ENCODE results near the gene TNFSF10. TPM values are rescaled to one million over a fixed set of nuclear protein-coding genes. Genes with fewer than 3 reads are reported as not detected.

TNFSF10 gene
- total and polyA plus RNA-seq, 9 of the 15 experiments (the other 6 are each of a cell fraction or from before 2014, with no cell fraction given) = 0.07 to 1.3 (median 0.27) TPM; not detected in 1

GRCh38 chr3:172466553-172467130 is 56.6 kb downstream of the TNFSF10 start (continued):
- no peak for TF ChIP-seq ZNF592 (IDR thresholded peaks at IDR 0.05)

DNA sequence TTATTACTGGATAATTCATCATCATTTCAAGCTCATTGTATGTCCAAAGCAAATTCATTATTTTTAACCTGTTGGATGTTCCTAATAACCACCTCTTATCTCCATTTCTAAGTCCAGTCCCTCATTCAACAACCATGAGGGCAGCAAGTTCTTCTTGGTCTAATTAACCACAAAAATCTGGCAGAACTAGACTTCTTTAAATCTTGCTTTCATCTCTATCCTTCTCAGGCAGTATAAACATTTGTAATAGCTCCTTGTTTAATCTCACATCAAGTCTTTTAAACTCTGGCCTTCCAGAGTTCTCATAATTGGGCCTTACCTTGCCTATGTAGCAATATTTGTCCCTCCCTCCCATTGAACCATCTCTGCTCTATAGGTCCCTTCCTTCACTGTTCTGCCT is 57.9 kb downstream of the TNFSF10 start:
- POLR2A ChIA-PET = interaction anchor here (0.7 to 1.2 kb wide), 2 partner anchors 9 to 198 kb away, joined by 3 read pairs; no protein-coding TSS in a partner anchor
- Histone ChIP-seq H3K79me2 (ENCODE audit: control insufficient read depth, insufficient read depth, low read length) (no peaks in the 10 kb centered on the region), H3K4me2 (ENCODE audit: insufficient read depth, low read length) (no peak overlapping the region), H3K4me1 (replicated peaks in 1 of 2; ENCODE audit: control insufficient read depth in 2 of 2, insufficient read depth in 2 of 2, low read length in 2 of 2) (no peaks in the 10 kb centered on the region), H3K4me3 (no peak overlapping the region), H3K9me3 (replicated peaks; ENCODE audit: control insufficient read depth, insufficient read depth, low read depth, low read length) (no peaks in the 10 kb centered on the region), H3K27ac (ENCODE audit: extremely low read depth, low read depth, low read length) (no peak overlapping the region), H2AFZ (ENCODE audit: low read depth, low read length) (no peak overlapping the region), H3K9me1 (ENCODE audit: control insufficient read depth, insufficient read depth, low read length) (no peaks in the 10 kb centered on the region), H3K9ac (ENCODE audit: insufficient read depth in 1 of 2, low read depth in 2 of 2, low read length in 2 of 2) (no peak overlapping the region), H3K36me3 (ENCODE audit: control insufficient read depth, insufficient read depth, low read length) (no peaks in the 10 kb centered on the region), H4K20me1 (replicated peaks; ENCODE audit: control insufficient read depth, insufficient read depth, low read length) (no peaks in the 10 kb centered on the region), H3K27me3 (ENCODE audit: control insufficient read depth in 2 of 2, insufficient read depth in 2 of 2, low read length in 2 of 2) (peaks cover 10 to 12% of the 10 kb centered on the region in 2 experiments; a peak in 3 of 5 replicates)
- no TSS peak for BruUV-seq (replicated peaks)
- FAIRE-seq (no peak), ATAC-seq (no peak), DNase-seq (ENCODE audit: extremely low read depth in 1 of 4, low spot score in 3 of 4) (no peak)
- in situ Hi-C loops (cut with MboI) (no loop called here), intact Hi-C loops (cut with micrococcal nuclease) (no loop called here)
- CTCF ChIA-PET (ENCODE audit: low intra/inter-chr PET ratio) = no interaction called here
- no peak for TF ChIP-seq HNRNPLL (IDR thresholded peaks at IDR 0.05; ENCODE audit: low read depth, low read length, poor library complexity, severe bottlenecking)
- TF ChIP-seq DMBX1 (CRISPR knock-in tag; IDR thresholded peaks at IDR 0.05; ENCODE audit: borderline replicate concordance) = no peak
- TF ChIP-seq ZC3H11A (IDR thresholded peaks at IDR 0.05; ENCODE audit: low read depth, low read length) = no peak
- TF ChIP-seq TFAM (CRISPR knock-in tag; conservative IDR thresholded peaks at IDR 0.05) = no peak
- TF ChIP-seq, protein P1, sequence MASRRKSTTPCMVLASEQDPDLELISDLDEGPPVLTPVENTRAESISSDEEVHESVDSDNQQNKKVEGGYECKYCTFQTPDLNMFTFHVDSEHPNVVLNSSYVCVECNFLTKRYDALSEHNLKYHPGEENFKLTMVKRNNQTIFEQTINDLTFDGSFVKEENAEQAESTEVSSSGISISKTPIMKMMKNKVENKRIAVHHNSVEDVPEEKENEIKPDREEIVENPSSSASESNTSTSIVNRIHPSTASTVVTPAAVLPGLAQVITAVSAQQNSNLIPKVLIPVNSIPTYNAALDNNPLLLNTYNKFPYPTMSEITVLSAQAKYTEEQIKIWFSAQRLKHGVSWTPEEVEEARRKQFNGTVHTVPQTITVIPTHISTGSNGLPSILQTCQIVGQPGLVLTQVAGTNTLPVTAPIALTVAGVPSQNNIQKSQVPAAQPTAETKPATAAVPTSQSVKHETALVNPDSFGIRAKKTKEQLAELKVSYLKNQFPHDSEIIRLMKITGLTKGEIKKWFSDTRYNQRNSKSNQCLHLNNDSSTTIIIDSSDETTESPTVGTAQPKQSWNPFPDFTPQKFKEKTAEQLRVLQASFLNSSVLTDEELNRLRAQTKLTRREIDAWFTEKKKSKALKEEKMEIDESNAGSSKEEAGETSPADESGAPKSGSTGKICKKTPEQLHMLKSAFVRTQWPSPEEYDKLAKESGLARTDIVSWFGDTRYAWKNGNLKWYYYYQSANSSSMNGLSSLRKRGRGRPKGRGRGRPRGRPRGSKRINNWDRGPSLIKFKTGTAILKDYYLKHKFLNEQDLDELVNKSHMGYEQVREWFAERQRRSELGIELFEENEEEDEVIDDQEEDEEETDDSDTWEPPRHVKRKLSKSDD (conservative IDR thresholded peaks at IDR 0.05; ENCODE audit: low read length) = no peak
- no peak for TF ChIP-seq CREM (IDR thresholded peaks at IDR 0.05; ENCODE audit: low read depth)
- no peak for TF ChIP-seq COPS2 (conservative IDR thresholded peaks at IDR 0.05)
- TF ChIP-seq EHMT2 (IDR thresholded peaks at IDR 0.05) = no peak
- no peak for TF ChIP-seq ZNF316 (IDR thresholded peaks at IDR 0.05)
- TF ChIP-seq, protein P2, sequence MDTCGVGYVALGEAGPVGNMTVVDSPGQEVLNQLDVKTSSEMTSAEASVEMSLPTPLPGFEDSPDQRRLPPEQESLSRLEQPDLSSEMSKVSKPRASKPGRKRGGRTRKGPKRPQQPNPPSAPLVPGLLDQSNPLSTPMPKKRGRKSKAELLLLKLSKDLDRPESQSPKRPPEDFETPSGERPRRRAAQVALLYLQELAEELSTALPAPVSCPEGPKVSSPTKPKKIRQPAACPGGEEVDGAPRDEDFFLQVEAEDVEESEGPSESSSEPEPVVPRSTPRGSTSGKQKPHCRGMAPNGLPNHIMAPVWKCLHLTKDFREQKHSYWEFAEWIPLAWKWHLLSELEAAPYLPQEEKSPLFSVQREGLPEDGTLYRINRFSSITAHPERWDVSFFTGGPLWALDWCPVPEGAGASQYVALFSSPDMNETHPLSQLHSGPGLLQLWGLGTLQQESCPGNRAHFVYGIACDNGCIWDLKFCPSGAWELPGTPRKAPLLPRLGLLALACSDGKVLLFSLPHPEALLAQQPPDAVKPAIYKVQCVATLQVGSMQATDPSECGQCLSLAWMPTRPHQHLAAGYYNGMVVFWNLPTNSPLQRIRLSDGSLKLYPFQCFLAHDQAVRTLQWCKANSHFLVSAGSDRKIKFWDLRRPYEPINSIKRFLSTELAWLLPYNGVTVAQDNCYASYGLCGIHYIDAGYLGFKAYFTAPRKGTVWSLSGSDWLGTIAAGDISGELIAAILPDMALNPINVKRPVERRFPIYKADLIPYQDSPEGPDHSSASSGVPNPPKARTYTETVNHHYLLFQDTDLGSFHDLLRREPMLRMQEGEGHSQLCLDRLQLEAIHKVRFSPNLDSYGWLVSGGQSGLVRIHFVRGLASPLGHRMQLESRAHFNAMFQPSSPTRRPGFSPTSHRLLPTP (IDR thresholded peaks at IDR 0.05; ENCODE audit: borderline replicate concordance, extremely low read depth, insufficient read length) = no peak

Measured in K562 (cell line).